Measurements from ENCODE around the gene LRRC1. TPM values are rescaled to one million over a fixed set of nuclear protein-coding genes. Genes with fewer than 3 reads are reported as not detected.

LRRC1 gene
- polyA plus RNA-seq, 4 donors, result 27.0 to 34.5 (median 28.4) TPM

GRCh38 chr6:53874964-53875363, 80.2 kb downstream of the LRRC1 start:
- DNase-seq (ENCODE audit: low read depth in 4 of 4, low spot score in 3 of 4), result no peak

- no peak for DNase-seq (ENCODE audit: low read depth in 4 of 4, low spot score in 3 of 4)
These were observed 82.3 kb downstream of the LRRC1 start for GRCh38 chr6:53877151-53877550.

GRCh38 chr6:53878808-53879207, 84.0 kb downstream of the LRRC1 start:
- no peak for DNase-seq (ENCODE audit: low read depth in 4 of 4, low spot score in 3 of 4)

GRCh38 chr6:53879608-53880007, 84.8 kb downstream of the LRRC1 start:
- no peak for DNase-seq (ENCODE audit: low read depth in 4 of 4, low spot score in 3 of 4)

GRCh38 chr6:53887316-53887715, 92.5 kb downstream of the LRRC1 start:
- no peak for DNase-seq (ENCODE audit: low read depth in 4 of 4, low spot score in 3 of 4)

DNA sequence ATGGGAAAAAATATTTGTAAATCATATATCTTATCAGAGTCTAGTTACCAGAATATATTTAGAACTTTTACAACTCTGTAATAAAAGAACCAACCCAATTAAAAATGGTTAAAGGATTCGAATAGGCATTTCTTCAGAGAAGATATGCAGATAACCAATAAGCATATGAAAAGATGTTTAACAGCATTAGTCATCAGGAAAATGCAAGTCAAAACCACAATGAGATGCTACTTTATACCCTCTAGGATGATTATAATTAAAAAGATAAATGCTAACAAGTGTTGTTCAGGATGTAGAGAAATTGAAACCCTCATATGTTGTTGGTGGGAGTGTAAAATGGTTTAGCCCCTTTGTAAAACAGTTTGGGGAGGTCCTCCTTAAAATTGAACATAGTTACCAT, 94.1 kb downstream of the LRRC1 start:
- no peak for DNase-seq (ENCODE audit: low read depth in 4 of 4, low spot score in 3 of 4)

DNA sequence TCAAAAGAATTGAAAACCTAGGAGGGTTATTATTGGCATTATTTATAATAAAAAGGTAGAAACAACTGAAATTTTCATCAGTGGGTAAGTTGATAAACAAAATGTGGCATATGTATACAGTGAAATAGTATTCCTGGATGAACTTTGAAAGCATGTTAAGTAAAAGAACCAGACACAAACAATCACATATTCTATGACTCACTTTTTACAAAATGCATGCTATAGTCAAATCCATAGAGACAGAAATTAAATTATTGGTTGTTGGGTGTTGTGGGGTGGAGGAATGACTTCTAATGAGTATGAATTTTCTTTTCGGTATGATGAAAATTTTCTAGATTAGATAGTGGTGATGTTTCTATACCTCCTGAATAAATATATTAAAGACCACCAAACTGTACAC, 94.6 kb downstream of the LRRC1 start:
- DNase-seq (ENCODE audit: low read depth in 4 of 4, low spot score in 3 of 4), result no peak

- DNase-seq (ENCODE audit: low read depth in 4 of 4, low spot score in 3 of 4), result no peak
These were observed 97.9 kb downstream of the LRRC1 start for GRCh38 chr6:53892707-53893106.

DNA sequence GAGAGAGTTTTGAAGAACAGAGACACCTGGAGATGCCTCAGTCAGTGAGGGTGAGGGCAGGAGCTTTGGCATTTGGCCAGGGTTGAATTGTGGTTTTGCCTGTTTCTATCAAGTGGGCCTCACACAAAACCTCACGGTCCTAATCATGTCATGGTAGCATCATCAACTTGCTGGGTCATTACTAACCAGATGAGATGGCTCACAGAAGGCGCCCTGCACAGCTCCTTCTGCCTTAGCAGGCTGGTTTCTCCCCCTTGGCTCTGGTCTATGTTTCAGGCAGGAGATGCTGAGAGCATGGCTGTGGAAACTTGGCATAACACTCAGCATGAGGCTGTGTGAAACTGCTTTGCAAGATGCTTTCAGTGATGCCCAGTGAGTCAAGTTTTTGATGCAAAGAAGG, 99.3 kb downstream of the LRRC1 start:
- no peak for DNase-seq (ENCODE audit: low read depth in 4 of 4, low spot score in 3 of 4)

DNA sequence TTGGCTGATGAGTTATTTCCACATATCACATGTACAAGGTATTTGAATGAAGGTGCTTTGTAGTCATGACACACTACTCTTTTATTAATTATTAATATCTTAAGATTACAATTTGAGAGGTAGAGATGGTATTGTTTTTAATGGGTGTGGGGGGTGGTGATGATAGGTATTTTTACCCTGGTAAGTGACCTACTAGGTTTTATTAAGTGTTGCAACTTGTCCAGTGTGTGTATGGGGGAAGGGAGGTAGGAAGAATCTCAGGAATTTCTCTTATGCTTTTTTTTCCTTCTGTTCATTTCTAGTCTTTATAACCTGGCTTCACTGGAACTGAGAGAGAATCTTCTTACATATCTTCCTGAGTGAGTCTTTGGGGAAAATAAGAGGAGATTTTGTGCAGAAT, 101.4 kb downstream of the LRRC1 start:
- DNase-seq (ENCODE audit: low read depth in 4 of 4, low spot score in 3 of 4), result peak in 2 of 4 donors; percentile 16 to 19

DNA sequence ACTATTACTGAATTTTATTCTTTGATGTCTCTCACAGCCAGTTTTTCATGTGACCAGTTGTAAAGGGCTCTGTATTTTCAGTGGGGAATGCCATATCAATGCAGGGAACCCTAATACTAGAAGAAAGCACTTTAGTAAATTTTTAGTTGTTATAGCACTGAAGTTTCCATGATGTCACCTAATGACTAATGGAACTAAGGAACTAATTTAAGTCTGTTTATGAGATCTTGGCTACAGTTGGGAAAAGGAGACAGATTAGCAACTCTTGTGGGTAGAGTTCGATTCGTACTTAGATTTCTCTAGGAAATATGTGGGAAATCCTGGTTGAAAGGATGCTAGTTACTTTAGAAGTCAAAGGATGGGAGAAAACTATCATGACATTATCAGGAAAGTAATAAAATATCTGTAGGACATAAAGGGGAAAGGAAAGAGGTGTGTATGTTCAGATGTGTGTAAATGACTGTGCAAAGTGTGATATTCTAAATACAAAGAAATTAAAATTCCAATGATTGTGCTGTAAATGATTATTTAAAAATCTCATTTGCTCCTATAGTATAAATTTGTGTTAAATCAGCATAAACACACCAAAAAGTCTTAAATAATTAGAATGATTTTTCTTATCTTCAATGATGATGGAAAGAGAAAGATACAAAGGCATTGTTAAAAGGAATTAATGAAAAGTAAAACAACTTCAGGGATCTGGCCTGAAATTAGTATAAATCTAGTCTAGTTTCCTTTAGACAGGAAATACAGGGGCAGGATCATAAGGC, 103.4 kb downstream of the LRRC1 start:
- DNase-seq (ENCODE audit: low read depth in 4 of 4, low spot score in 3 of 4), result no peak

DNA sequence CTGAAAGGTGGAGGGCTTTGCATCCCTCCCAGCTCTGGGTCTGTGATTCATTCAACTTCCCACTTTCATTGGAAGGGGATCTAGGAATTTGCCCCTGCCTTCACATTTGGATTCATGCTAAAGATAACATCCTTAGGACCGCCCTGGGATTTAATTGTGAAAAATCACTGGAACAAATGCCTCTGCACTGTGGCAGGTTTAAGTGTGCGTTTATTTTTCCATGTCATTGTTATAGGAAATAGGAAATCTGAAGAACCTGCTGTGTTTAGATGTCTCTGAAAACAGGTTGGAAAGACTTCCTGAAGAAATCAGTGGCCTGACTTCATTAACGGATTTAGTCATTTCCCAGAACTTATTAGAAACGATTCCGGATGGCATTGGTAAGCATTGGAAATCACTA, 104.7 kb downstream of the LRRC1 start:
- no peak for DNase-seq (ENCODE audit: low read depth in 4 of 4, low spot score in 3 of 4)

DNA sequence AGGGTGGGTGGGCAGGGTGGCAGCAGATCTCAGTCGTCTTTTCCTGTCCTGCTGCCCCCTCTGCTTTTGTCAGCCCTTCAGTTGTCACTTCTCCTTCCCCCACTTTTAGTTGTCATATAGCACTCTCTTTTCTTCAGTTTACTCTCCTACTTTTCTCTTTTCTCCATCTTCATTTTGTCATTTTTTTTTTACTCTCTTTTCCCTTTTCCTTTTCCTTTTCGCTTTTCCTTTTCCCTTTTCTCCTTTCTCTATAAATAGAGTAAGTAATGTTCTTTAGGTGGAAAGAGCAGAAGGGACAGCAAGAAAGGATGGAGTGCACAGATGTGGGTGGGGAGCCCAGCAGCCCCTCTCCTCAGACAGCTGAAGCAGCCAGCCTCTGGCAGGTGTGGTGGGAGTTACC, 108.6 kb downstream of the LRRC1 start:
- DNase-seq (ENCODE audit: low read depth in 4 of 4, low spot score in 3 of 4), result no peak

GRCh38 chr6:53906103-53906502, 111.3 kb downstream of the LRRC1 start:
- no peak for DNase-seq (ENCODE audit: low read depth in 4 of 4, low spot score in 3 of 4)

DNA sequence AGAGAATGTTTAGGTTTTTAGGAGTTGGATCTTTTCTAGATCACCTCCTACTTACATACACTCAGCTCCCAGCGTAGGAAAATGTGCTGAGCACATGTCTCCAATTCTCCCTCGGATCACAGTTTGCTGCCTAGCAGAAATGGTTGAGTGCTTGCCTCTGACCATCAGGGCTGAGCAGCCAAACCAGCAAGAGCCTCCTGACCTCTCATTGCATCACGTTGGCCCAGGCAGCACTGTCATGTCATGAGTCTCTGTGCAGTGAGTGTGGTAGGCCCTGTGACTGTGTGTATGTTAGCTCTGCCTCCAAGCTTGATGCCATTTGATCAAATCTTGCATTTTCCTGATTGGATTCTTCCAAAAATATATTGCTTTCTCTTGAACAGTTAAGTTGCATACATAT, 112.0 kb downstream of the LRRC1 start:
- DNase-seq (ENCODE audit: low read depth in 4 of 4, low spot score in 3 of 4), result no peak

- no peak for DNase-seq (ENCODE audit: low read depth in 4 of 4, low spot score in 3 of 4)
These were observed 116.0 kb downstream of the LRRC1 start for GRCh38 chr6:53910834-53911233.

DNA sequence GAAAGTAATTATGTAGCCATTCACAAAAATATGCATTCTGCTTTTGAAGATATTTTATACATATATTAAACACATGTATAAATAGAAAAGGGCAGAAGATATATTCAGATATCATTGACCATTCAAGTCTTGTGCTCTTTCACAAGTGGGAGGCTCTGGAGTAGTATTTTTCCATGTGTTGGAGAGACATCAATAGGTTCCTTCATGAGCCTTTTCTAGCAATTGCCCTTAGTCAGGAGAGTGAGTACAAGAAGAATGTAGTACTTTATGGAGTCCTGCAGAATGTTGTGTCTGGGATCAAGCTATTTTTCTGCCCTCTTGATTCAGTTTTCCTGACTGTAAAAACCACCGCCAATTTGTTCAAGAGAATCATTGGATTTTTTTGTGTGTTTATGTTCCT, 117.9 kb downstream of the LRRC1 start:
- no peak for DNase-seq (ENCODE audit: low read depth in 4 of 4, low spot score in 3 of 4)

- DNase-seq (ENCODE audit: low read depth in 4 of 4, low spot score in 3 of 4), result no peak
These were observed 118.5 kb downstream of the LRRC1 start for GRCh38 chr6:53913286-53913685.

DNA sequence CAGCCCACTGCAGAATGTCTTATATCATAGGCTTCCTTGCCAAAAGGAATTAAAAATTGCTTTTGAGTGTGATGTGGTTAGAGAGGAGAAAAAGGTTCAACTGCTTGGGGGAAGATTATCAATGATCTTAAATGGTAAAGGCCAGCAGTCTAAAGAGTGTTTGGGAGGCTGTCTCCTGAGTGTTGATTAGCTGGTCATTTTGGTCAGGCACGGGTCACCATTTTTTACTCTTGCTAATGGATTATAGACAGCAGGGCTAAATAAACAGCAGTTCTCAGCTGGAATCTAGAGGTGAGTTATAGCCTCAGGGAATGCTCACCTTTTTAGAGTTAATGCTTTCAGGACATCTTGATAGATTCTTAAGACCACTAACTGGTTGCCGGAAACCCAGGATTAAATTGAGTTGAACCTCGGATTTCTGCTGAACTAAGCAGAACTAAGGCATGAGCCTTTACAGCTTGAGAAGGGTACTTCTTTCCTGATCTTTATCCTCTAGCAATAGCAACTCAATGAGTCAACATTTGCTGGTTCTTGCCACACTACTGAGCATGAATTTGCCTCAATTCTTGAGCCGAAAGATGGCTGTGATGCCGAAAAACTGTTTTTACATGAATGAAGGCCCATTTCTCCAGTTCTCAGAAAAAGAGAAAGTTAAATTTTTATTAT, 120.4 kb downstream of the LRRC1 start:
- DNase-seq (ENCODE audit: low read depth in 4 of 4, low spot score in 3 of 4), result no peak

DNA sequence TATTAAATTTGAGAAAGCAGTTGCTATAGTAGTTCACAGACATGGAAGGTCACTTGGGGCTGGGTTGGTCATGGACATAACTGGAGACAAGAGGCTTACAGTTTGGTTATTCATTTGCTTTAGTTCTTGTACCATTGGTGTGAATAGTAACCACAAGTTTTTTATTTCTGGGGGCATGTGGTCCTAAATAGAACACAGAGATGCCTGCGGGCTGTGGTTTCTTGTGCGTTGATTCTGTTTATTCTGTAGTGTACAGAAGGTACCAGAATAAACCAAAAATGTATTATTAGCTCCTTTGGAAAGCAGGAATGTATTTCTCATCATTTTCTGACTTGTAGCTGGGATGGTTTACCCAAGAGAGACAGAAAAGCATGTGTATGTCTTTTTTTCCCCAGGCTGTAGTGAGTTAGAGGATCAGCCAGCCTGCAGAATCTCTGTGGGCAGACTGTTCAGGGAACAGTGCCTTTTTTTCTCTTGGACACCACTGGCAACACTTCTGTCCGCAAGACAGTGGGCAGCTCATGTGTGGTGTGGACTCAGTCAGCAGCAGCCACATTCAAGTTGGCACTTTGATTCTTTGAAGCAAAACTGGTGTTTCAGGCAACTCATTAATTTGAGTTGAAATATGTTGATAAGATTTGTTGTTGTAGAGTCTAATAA, 122.1 kb downstream of the LRRC1 start:
- no peak for DNase-seq (ENCODE audit: low read depth in 4 of 4, low spot score in 3 of 4)

DNA sequence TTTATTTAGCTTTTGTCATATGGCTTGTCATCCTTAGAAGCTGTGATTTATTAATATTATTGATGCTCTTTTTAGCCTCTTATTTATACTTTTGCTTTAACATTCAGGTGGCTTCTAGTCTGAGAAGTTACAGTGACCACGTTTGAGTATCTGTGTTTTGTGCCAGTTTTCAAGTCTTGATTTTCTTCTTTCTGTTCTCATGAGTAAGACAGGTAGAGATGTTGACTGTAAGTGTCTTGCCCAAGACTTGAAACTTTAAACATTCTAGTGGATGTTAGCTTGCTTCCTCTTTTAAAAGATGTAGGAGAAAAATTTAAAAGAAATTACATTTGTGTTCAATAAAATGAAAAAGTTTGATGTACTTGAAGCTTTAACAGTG, 122.6 kb downstream of the LRRC1 start:
- DNase-seq (ENCODE audit: low read depth in 4 of 4, low spot score in 3 of 4), result no peak
